AG10803 (cell line): ENCODE results near the gene SUN2.
A peak's percentile ranks its signal among the peaks of the same experiment; 100 is the strongest.

Source experiments
- DNase-seq: peaks from one replicate; pipeline ENCODE4 v3.0.0; 2010; ENCODE audit warnings: low read depth
- H3K4me3 ChIP-seq: 2 replicates; pipeline ENCODE4 v1.5.1; 2011; ENCODE audit warnings: mild to moderate bottlenecking, low read length, control low read depth
- CTCF ChIP-seq: conservative IDR thresholded peaks from 2 replicates; pipeline ENCODE4 v1.5.1; 2011; ENCODE audit warnings: mild to moderate bottlenecking, low read length, control low read depth, inconsistent platforms

SUN2 gene

GRCh38 chr22:38721551-38721950 is 34.2 kb downstream of the SUN2 start:
- TF ChIP-seq CTCF: no peak
- no peak overlapping the region for H3K4me3 ChIP-seq
- no peak for DNase-seq

- DNase-seq: no peak
- no peak overlapping the region for H3K4me3 ChIP-seq
- no peak for TF ChIP-seq CTCF
These were observed 35.4 kb downstream of the SUN2 start for GRCh38 chr22:38720350-38720749.

- DNase-seq: no peak
These were observed 36.6 kb downstream of the SUN2 start for GRCh38 chr22:38719196-38719595.

GRCh38 chr22:38718414-38718813 is 37.4 kb downstream of the SUN2 start:
- peak; percentile 78 for DNase-seq
- TF ChIP-seq CTCF: peak; percentile 72
- no peak overlapping the region for H3K4me3 ChIP-seq

More at GRCh38 chr22:38719196-38719595, 36.6 kb downstream of the SUN2 start:
- H3K4me3 ChIP-seq: no peak overlapping the region
- no peak for TF ChIP-seq CTCF

GRCh38 chr22:38717244-38717643 is 38.6 kb downstream of the SUN2 start:
- no peak for TF ChIP-seq CTCF
- DNase-seq: no peak
- no peak overlapping the region for H3K4me3 ChIP-seq

GRCh38 chr22:38716826-38717225 is 39.0 kb downstream of the SUN2 start:
- H3K4me3 ChIP-seq: no peak overlapping the region
- TF ChIP-seq CTCF: no peak
- no peak for DNase-seq

- TF ChIP-seq CTCF: no peak
- no peak for DNase-seq
- H3K4me3 ChIP-seq: no peak overlapping the region
These were observed 39.5 kb downstream of the SUN2 start for GRCh38 chr22:38716271-38716670.
